IMR-90 (cell line): ENCODE data around the gene SDK1. TPM values are rescaled to one million over a fixed set of nuclear protein-coding genes. Genes with fewer than 3 reads are reported as not detected.

Experiments used
- ATAC-seq: fragments of 200-7000 bp; cut with Tn5 transposase; 2 replicates; pipeline ENCODE4 v1.9.1; 2020; ENCODE audit warnings: low read depth, mild to moderate bottlenecking, moderate library complexity
- BruUV-seq: library from RNA; stranded (reverse); fragments of 400-500 nt; replicated peaks from 2 replicates; lab custom pipeline; 2021; lab: Mats Ljungman, UMichigan
- CTCF ChIA-PET: fragments of 300-600 bp; formaldehyde crosslinking; extraction: SDS; loops from one replicate; lab custom pipeline; 2021; ENCODE audit warnings: antibody characterized with exemption; lab: Yijun Ruan, JAX
- POLR2A ChIA-PET: fragments of 300-600 bp; sonication (Branson Sonifier 250); formaldehyde crosslinking; loops from one replicate; lab custom pipeline; 2022; ENCODE audit warnings: antibody characterized with exemption; ENCODE audit not compliant: unreplicated experiment; lab: Charles Lee
- DNase-seq: peaks from one replicate; pipeline ENCODE4 v3.0.0; 2013
- H2AFZ ChIP-seq: replicated peaks from 2 replicates; pipeline ENCODE3; 2013; ENCODE audit warnings: low read length, mild to moderate bottlenecking; ENCODE audit not compliant: poor library complexity
- H2AK5ac ChIP-seq: 2 replicates; pipeline ENCODE4 v1.6.1; 2013; ENCODE audit warnings: low read depth, low read length, inconsistent platforms
- H2AK9ac ChIP-seq: replicated peaks from 2 replicates; pipeline ENCODE3; 2013; ENCODE audit warnings: mild to moderate bottlenecking, low read depth, low read length, moderate library complexity; ENCODE audit not compliant: poor library complexity
- H2BK120ac ChIP-seq: 2 replicates; pipeline ENCODE4 v1.6.1; 2013; ENCODE audit warnings: low read depth, low read length, inconsistent platforms
- H2BK15ac ChIP-seq: 3 replicates; pipeline ENCODE4 v1.6.1; 2013; ENCODE audit warnings: low read depth, low read length, inconsistent platforms
- H2BK20ac ChIP-seq: 2 replicates; pipeline ENCODE4 v1.6.1; 2013; ENCODE audit warnings: low read depth, mild to moderate bottlenecking, inconsistent platforms, low read length, moderate library complexity
- H2BK5ac ChIP-seq: 2 replicates; pipeline ENCODE4 v1.6.1; 2013; ENCODE audit warnings: mild to moderate bottlenecking, low read depth, low read length, inconsistent platforms; ENCODE audit not compliant: poor library complexity, severe bottlenecking
- H3K14ac ChIP-seq: replicated peaks from 2 replicates; pipeline ENCODE4 v1.6.1; 2013; ENCODE audit warnings: low read depth, low read length, inconsistent platforms
- H3K18ac ChIP-seq: 2 replicates; pipeline ENCODE4 v1.6.1; 2013; ENCODE audit warnings: low read depth, low read length, control low read depth
- H3K23ac ChIP-seq: 2 replicates; pipeline ENCODE4 v1.6.1; 2013; ENCODE audit warnings: low read depth, low read length, inconsistent platforms
- H3K27ac ChIP-seq: 2 replicates; pipeline ENCODE4 v1.5.1; 2013; ENCODE audit warnings: mild to moderate bottlenecking, control low read depth, low read length; ENCODE audit not compliant: insufficient read depth
- H3K27me3 ChIP-seq: 2 replicates; pipeline ENCODE4 v1.6.1; 2013; ENCODE audit warnings: low read length; ENCODE audit not compliant: control insufficient read depth, insufficient read depth
- H3K36me3 ChIP-seq: 2 replicates; pipeline ENCODE4 v1.6.1; 2013; ENCODE audit warnings: low read length, mixed read lengths; ENCODE audit not compliant: control insufficient read depth, insufficient read depth
- H3K4ac ChIP-seq: 2 replicates; pipeline ENCODE4 v1.6.1; 2013; ENCODE audit warnings: low read depth, low read length, inconsistent platforms
- H3K4me1 ChIP-seq: 2 replicates; pipeline ENCODE4 v1.6.1; 2013; ENCODE audit warnings: low read length, mixed read lengths; ENCODE audit not compliant: control insufficient read depth, insufficient read depth
- H3K4me2 ChIP-seq: 2 replicates; pipeline ENCODE4 v1.6.1; 2013; ENCODE audit warnings: low read depth, mild to moderate bottlenecking, control low read depth, low read length, moderate library complexity
- H3K4me3 ChIP-seq: 2 replicates; pipeline ENCODE4 v1.5.1; 2013; ENCODE audit warnings: low read depth, mild to moderate bottlenecking, control low read depth, low read length, moderate library complexity; ENCODE audit not compliant: insufficient read depth
- H3K56ac ChIP-seq: 2 replicates; pipeline ENCODE4 v1.6.1; 2013; ENCODE audit warnings: low read length, inconsistent platforms; ENCODE audit not compliant: insufficient read depth; ENCODE audit errors: extremely low read depth
- H3K79me1 ChIP-seq, 2 experiments: 2 replicates each; pipeline ENCODE4 v1.6.1; 2013; ENCODE audit warnings: low read length in 2 of 2, inconsistent platforms in 1 of 2, low read depth in 1 of 2
- H3K9ac ChIP-seq: 2 replicates; pipeline ENCODE4 v1.6.1; 2013; ENCODE audit warnings: low read depth, low read length, control low read depth
- H3K9me1 ChIP-seq: 2 replicates; pipeline ENCODE4 v1.6.1; 2013; ENCODE audit warnings: low read length, inconsistent platforms; ENCODE audit not compliant: insufficient read depth
- H3K9me3 ChIP-seq: 2 replicates; pipeline ENCODE4 v1.6.1; 2013; ENCODE audit warnings: low read length; ENCODE audit not compliant: control insufficient read depth, insufficient read depth
- H4K20me1 ChIP-seq: 2 replicates; pipeline ENCODE4 v1.6.1; 2013; ENCODE audit warnings: low read length, inconsistent platforms; ENCODE audit not compliant: insufficient read depth
- H4K5ac ChIP-seq: 2 replicates; pipeline ENCODE4 v1.6.1; 2013; ENCODE audit warnings: mild to moderate bottlenecking, low read depth, low read length, control low read depth
- H4K8ac ChIP-seq, 2 experiments: 2 replicates each; pipeline ENCODE4 v1.6.1; 2013; ENCODE audit warnings: low read depth in 2 of 2, low read length in 2 of 2, control low read depth in 1 of 2, inconsistent platforms in 1 of 2
- H4K91ac ChIP-seq: 2 replicates; pipeline ENCODE4 v1.6.1; 2013; ENCODE audit warnings: low read depth, low read length, inconsistent platforms; ENCODE audit not compliant: insufficient read depth
- ELK1 ChIP-seq: fragments of 150-350 bp; IDR thresholded peaks from 2 replicates; pipeline ENCODE4 v1.6.1; 2016; ENCODE audit warnings: low read depth, mild to moderate bottlenecking, low read length, moderate library complexity, borderline replicate concordance
- RAD21 ChIP-seq: IDR thresholded peaks from 2 replicates; pipeline ENCODE4 v1.6.1; 2012; ENCODE audit warnings: low read length, improper control_type of control experiment
- dilution Hi-C: fragments of 300-500 bp; cut with HindIII; formaldehyde crosslinking; loops from one replicate; pipeline ENCODE4 v1.14.3; 2018; ENCODE audit warnings: low sequenced_read_pairs; ENCODE audit not compliant: unreplicated experiment
- in situ Hi-C: fragments of 300-500 bp; cut with MboI; formaldehyde crosslinking; loops from 3 replicates; pipeline ENCODE4 v1.14.3; 2019; ENCODE audit warnings: low sequenced_read_pairs, inconsistent platforms, mixed read lengths
- intact Hi-C: fragments of 100-400 bp; cut with micrococcal nuclease; formaldehyde crosslinking; loops from 2 replicates; pipeline ENCODE4 v1.10.0; 2022
- polyA plus RNA-seq, 3 experiments: library from polyadenylated mRNA; depleted of rRNA; stranded (reverse); fragments of >200 nt; gene quantifications; 2 replicates each; pipeline ENCODE4 v1.2.3, GENCODE V29; 2012; ENCODE audit warnings: low replicate concordance in 1 of 3
- total RNA-seq: library from RNA; depleted of rRNA; stranded (reverse); fragments of >200 nt; gene quantifications from 2 replicates; pipeline ENCODE4 v1.2.3, GENCODE V29; 2012

Gene SDK1
- total and polyA plus RNA-seq, 2 of the 4 experiments (the other 2 are of a cell fraction): 1.5 to 1.6 TPM

DNA sequence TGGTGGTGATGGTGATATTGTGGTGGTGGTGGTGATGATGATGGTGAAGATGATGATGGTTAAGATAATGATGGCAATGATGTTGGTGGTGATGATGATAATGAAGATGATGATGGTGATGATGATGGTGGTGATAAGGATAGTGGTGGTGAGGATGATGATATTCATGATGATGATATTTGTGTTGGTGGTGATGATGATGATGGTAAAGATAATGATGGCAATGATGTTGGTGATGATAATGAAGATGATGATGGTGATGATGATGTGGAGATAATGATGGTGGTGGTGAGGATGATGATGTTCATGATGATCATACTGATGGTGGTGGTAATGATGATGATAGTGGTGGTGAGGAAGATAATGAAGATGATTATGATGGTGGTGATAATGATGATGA is 30.7 kb upstream of the SDK1 start:
- Histone ChIP-seq H3K79me1 (no peaks in the 10 kb centered on the region), H3K23ac (no peak overlapping the region), H3K36me3 (no peaks in the 10 kb centered on the region), H2AK9ac (no peak overlapping the region), H2BK15ac (no peak overlapping the region), H4K8ac (no peak overlapping the region), H3K9me3 (no peaks in the 10 kb centered on the region; the same call in 1 of the 2 replicates), H4K91ac (no peak overlapping the region), H3K4me1 (peaks cover 6% of the 10 kb centered on the region; the same call in 1 of the 2 replicates), H3K27ac (no peak overlapping the region), H3K4me2 (no peak overlapping the region), H2AFZ (no peak overlapping the region), H3K4me3 (no peak overlapping the region), H3K18ac (no peak overlapping the region), H2BK20ac (no peak overlapping the region), H3K56ac (no peak overlapping the region), H3K14ac (no peak overlapping the region), H4K5ac (no peak overlapping the region), H2BK120ac (no peak overlapping the region), H3K4ac (no peak overlapping the region), H2AK5ac (no peak overlapping the region), H3K9me1 (0 out of 2 replicates have a peak, but pooled peaks cover 2% of the 10 kb centered on the region), H3K27me3 (peaks cover 3% of the 10 kb centered on the region; the same call in 1 of the 2 replicates), H3K9ac (no peak overlapping the region), H2BK5ac (no peak overlapping the region), H4K20me1 (no peaks in the 10 kb centered on the region)
- no TSS peak for BruUV-seq
- POLR2A ChIA-PET: no interaction called here
- in situ Hi-C loops (no loop called here), dilution Hi-C loops (no loop called here), intact Hi-C loops (no loop called here)
- CTCF ChIA-PET: no interaction called here
- DNase-seq (no peak), ATAC-seq (no peak)
- no peak for TF ChIP-seq ELK1
- no peak for TF ChIP-seq RAD21
